ENCODE results near the gene TCF12.

TCF12 gene

GRCh38 chr15:57306161-57306943 lies 387.9 kb downstream of the TCF12 start:
- DNase-seq = peak; percentile 82

- DNase-seq = no peak
Observed at GRCh38 chr15:57306944-57307411, 388.5 kb downstream of the TCF12 start.

DNA sequence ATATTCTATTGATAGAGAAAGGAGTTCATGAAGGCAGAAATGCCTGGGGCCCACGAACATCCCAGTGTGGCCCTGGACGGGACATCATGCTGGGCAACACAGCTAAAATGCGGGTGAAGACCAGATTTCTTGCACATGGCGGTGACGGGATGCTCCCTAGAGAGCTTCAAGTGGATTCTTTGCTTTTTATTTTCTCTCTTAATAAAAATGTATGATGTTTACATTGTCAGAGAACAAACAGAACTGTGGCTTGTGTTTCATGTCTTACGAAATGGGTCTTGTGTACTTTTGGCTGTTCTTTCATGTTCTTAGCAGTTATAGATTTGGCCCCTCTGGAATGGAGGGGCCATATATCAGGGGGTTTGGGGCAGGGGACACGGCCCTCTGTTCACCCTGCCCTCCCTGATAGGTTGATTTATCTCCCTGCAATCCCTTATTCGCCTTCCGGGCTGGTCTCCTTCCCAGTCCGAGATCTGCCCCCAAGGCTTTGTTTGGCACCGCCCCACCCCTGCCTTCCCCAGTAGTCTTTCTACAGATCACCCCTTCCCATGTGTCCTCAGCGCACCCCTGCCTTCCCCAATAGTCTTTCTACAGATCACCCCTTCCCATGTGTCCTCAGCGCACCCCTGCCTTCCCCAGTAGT lies 389.2 kb downstream of the TCF12 start:
- DNase-seq = no peak

DNA sequence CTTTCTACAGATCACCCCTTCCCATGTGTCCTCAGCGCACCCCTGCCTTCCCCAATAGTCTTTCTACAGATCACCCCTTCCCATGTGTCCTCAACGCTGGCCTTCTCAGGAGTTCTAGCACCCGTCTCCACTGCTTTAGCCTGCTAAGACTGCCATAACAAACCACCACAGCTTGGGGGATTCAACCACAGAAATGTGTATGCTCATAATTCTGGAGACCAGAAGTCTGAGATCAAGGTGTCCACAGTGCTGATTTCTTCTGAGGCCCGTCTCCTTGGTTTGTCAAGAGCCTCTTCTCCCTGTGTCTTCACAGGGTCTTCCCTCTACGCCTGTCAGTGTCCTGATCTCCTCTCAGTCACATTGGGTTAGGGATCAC lies 389.7 kb downstream of the TCF12 start:
- no peak for DNase-seq

- no peak for DNase-seq
Observed at GRCh38 chr15:57309856-57310760, 391.7 kb downstream of the TCF12 start.

DNA sequence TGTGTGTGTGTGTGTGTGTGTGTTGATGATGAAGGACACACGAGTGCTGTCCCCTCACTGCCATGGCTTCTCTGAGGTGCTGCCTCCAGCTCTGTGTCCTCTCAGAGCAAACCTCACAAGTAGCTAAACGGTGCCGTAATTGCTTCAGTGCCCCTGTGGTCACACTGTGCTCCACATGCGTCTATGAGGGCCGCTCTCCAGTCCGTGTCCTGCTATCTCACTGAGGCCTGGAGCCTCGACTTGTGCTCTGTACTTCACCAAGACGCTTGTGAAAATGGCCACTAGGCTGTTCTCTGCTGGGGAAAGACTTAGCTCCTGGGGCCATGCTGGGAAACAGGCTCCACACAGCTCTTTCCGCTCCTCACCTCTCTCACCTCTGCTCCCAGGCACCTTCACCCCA lies 392.4 kb downstream of the TCF12 start:
- no peak for DNase-seq

DNA sequence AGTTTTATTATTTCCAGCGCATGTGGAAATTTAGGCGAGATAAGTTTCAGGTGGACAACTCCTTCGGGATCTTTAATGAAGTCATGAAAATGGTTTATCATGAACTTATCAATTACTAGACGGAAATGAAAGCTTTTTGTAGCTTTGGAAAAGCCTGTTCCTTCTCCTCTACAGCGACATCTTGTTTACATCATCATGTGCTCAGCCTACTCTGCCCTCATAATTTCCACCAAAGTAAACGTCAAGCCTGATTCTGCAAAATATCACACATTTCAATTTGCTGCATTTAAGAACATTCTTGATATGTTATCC lies 393.5 kb downstream of the TCF12 start:
- DNase-seq = no peak

DNA sequence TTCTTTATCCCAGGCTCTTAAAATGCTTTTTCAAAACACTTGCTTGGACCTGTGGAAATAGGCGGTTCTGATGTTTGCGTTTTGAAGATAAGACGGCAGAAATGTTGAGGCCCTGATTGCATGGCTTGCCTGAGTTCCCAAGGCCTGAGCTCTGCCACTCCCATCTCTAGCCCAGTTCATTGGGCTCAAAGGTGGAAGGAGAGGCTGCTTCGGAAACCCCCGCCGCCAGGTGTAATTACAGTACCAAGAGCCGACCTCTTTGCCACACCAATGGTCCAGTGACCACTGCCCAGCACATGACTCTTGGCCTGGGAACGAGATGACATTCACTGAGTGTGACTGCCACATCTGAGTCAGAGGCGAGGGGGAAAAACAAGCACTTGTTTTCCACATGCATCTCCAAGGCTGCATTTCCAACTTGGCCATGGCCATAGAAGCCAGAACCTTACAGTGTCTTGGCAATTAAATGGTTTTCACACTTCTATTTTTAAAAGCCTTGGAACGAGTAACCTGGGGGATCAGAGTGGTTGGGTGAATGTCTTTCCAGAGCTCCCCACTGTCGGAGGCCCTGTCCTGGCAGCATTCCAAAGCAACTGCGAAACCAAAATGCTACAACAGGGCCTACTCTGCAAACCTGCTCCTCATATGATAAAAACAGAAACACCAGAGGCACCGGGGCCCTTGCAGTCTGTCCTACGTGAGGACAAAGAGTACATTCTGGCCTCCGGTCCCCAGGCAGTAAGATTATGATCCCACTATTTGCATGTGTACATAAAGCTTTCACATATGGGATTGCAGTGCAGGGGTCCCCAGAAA lies 394.1 kb downstream of the TCF12 start:
- DNase-seq = no peak

- DNase-seq = no peak
Observed at GRCh38 chr15:57313134-57313483, 394.7 kb downstream of the TCF12 start.

DNA sequence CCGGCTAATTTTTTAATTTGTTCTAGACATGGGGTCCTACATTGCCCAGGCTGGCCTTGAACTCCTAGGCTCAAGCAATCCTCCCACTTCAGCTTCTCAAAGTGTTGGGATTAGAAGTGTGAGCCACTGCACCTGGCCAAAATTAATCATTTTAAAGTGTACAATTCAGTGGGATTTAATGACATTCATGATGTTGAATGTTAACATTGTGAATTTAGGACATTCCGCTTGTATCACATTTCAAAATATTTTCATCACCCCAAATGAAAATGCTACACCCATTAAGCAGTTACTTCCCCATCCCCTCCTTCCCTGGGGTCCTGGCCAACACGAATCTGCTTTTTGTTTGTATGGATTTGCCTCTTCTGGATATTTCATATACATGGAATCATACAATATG lies 395.8 kb downstream of the TCF12 start:
- DNase-seq = no peak

DNA sequence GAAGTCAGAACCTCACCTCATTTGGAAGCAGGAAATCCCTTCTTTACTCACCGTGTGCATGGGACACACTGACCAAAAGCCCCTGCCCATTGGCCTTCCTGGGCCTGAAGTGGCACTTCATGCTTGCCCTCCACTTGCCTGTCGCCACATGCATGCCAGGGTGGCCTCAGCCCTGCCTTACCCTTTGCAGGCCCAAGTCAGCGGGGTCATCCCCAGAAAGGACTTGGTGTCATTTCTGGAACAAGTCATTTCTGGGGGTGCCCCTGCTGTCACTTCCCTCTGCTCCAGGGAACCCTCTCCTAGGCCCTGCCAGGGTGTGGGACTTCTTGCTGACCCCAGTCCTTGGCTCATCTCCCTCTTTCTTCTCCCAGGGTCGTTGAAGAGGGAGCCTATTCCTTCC lies 398.0 kb downstream of the TCF12 start:
- no peak for DNase-seq

DNA sequence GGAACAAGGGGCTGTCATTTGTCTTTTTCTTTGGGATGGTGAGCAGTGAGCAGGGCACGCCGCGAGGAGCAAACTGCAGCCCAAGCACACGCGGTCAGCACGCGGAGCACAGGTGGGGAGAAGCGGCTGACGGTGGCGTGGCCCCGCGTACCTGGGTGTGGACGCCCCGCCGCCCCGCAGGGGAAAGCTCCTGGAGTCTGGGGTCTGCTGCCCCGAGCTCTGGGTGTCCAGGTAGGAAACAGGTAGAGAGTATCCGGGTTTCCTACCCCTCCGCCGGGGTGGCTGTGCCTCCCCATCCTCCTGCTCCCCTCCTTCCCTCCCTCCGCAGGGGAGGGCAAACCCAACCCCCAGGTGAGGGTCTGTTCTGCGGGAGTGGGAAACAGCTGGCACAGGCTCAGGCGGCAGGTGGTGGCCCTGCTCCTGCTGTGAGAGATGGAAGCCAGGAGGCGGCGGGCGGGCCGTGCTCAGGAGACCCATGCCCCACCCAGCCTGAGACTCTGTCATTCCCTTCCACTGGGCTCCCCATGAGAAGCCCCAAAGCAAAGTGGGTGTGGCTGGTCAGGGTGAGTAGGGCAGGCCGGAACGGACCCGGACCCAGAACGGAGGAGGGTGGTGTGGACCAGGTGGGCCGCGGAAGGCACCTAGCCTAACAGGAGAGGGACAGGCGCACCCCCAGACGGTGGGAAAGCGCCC lies 400.9 kb downstream of the TCF12 start:
- DNase-seq = no peak

GRCh38 chr15:57319919-57320560 lies 401.6 kb downstream of the TCF12 start:
- DNase-seq = no peak

- DNase-seq = no peak
Observed at GRCh38 chr15:57320631-57321220, 402.3 kb downstream of the TCF12 start.

DNA sequence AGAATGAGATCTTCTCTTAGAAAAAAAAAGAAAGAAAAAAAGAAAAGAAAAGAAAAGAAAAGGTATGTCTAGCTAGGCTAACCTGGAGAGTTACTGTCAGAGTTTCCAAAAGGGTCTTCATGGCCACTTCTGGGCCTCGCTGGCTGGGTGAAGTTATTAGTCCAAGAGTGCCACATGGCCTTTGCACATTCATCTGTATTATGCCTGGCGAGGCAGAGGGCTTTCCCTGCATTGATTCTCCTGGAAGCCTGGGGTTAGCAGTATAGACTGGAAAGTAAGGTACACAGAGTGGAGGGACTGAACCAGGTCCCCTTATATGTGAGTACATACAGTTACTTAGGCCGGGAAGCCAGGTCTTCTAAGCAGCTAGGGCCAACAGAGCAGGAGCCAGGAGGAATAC lies 403.0 kb downstream of the TCF12 start:
- no peak for DNase-seq

DNA sequence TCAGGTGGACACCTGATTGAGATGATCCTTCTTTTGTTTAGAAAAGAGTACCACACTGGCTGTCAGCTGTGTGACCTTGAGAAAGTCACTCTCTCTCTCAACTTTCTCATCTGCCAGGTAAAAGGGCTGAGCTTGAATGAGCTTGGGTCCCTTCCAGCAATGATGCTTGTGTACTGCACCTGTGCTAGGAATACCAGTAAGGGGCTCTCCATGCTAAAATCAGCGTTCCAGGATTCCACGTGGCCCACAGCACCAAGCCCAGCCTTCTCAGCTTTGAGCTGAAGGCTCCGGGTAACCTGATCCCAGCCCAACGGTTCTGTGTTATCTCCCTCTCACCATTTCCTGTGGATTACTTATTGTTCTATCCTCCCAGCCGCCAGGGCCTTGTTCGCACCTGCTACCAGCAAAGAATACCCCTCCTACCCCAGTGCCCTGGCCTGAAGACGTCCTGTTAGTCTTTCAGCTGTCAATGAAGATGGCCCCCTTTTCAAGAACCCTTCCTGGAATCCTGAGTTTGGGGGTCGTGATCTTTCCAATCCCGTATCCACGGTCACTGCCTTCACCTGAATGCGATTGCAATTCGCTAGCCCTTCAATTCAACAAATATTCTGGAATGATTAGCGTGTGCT lies 403.6 kb downstream of the TCF12 start:
- no peak for DNase-seq

DNA sequence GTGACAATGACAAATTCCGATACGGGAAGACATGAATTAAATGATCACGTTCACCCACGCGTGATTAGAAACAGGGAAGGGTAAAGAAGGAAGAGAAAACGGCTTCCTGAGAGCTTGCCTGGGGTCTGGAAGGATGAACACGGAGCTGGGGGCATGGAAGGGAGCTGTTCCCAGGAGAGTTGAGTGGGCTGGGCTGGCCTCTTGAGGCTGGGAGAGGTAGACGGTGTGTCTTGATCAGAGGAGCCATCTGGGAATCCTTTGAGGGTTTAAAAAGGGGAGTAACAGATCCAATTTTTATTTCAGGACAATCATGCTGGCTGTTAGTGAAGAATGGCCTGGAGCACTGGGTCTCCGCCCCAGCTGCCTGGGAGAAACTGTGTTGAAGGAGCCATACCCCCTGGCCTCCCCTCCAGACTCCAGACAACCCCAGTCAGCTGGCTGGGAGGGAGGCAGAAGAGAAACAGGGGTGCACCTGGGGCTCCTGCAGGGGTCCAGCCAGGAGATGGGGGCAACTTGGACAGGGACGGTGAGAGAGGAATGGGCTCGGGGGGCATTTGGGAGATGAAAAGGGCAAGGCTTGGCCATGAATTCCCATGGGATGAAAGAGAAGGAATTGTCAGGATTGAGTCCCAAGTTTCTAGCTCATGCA lies 404.3 kb downstream of the TCF12 start:
- DNase-seq = no peak

GRCh38 chr15:57323299-57323805 lies 404.9 kb downstream of the TCF12 start:
- no peak for DNase-seq

DNA sequence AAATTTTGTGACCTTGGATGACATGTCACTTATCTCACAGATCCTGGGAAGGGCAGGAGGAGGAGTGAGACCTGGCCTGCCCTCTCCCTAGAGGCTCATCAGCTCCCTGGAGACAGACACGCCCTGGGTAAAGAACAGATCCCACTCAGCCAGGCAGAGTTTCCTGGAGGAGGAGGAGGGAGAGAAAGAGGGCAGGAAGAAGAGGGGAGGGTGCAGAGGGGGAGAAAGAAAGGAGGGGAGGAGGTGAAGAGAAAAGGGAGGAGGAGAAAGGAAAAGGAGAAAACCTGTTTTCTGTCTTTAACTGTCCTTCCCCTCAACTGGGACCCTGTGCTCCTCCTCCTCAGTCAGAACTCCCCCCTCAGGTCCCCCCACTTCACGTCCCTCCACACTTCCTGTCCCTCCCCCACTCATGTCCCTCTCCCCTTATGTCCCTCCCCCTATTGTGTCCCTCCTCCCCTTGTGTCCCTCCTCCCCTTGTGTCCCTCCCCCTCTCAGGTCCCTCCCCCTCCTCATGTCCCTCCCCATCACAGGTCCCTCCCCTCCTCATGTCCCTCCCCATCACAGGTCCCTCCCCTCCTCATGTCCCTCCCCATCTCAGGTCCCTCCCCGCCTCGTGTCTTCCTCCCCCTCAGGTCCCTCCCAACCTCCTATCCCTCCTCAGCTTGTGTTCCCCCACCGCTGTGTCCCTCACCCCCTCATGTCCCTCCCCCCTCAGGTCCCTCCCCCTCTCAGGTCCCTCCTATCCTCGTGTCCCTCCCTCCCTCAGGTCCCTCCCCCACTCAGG lies 405.6 kb downstream of the TCF12 start:
- no peak for DNase-seq

Data from T-helper 9 cell (primary cell).